Ovary (tissue), 9 donors: ENCODE measurements around the gene KCNK1. TPM values are rescaled to one million over a fixed set of nuclear protein-coding genes. Genes with fewer than 3 reads are reported as not detected.

Experiments used
- DNase-seq, 5 donors: peaks; one replicate each; pipeline ENCODE4 v3.0.0-alpha.2; 2019 to 2020
- H3K27ac ChIP-seq, 2 donors: fragments of 200-600 bp; one replicate each; pipeline versions ENCODE4 v1.5.1 to v1.8.0; 2019 to 2022
- H3K27me3 ChIP-seq: fragments of 200-600 bp; one replicate; pipeline ENCODE4 v1.8.0; 2022
- H3K36me3 ChIP-seq: fragments of 200-600 bp; sonication (generic); one replicate; pipeline ENCODE4 v1.5.1; 2019
- H3K4me1 ChIP-seq: one replicate; pipeline ENCODE4 v1.8.1; 2013; ENCODE audit warnings: mild to moderate bottlenecking, moderate library complexity; ENCODE audit not compliant: insufficient read depth
- H3K4me3 ChIP-seq: fragments of 200-600 bp; sonication (generic); one replicate; pipeline ENCODE4 v1.5.1; 2017
- H3K9me3 ChIP-seq, 2 donors: fragments of 200-600 bp in 1 of 2; sonication (generic) in 1 of 2; one replicate each; pipeline versions ENCODE4 v1.5.1 to v1.8.1; 2013 to 2019; ENCODE audit warnings: mild to moderate bottlenecking in 1 of 2, moderate library complexity in 1 of 2
- EP300 ChIP-seq: sonication (generic); formaldehyde crosslinking; IDR thresholded peaks from one replicate; pipeline ENCODE4 v1.6.1; 2017; ENCODE audit warnings: antibody characterized with exemption
- POLR2A ChIP-seq: fragments of 450-650 bp; IDR thresholded peaks from one replicate; pipeline ENCODE4 v1.6.1; 2017; ENCODE audit warnings: antibody characterized with exemption, mild to moderate bottlenecking, moderate library complexity
- WGBS, 3 donors: extraction: QIAGEN DNeasy Blood & Tissue Kit in 1 of 3; methylation state at CpG; one replicate each; pipeline versions ENCODE4 v1.1.5 to v1.1.7; 2013 to 2017; 5-methylcytosine and 5-hydroxymethylcytosine counted together
- intact Hi-C, 4 donors: fragments of 100-400 bp; cut with DNase I; formaldehyde crosslinking; loops; one replicate each; pipeline versions ENCODE4 v1.11.0 to v1.15.1; 2022 to 2023
- polyA plus RNA-seq, 2 donors: library from polyadenylated mRNA; stranded (reverse); fragments of 200-250 nt in 1 of 2; fragments of 350-450 nt in 1 of 2; fragmentation: Illumina TruSeq in 1 of 2; extraction: RNeasy Lipid Tissue Mini Kit (QIAGEN cat#74804) in 1 of 2; gene quantifications; one replicate each; pipeline ENCODE4 v1.2.3, GENCODE V29; 2013 to 2014
- total RNA-seq, 7 donors: library from RNA; depleted of rRNA in 2 of 7; stranded (reverse); fragments of >200 nt in 2 of 7; fragmentation: NEBNext Ultra II Directional in 3 of 7; extraction: Animal tissue kit (Norgen Biotek cat#: 25700) in 3 of 7; gene quantifications; one replicate each; pipeline versions ENCODE4 v1.1.0 to v1.2.4, GENCODE V29; 2016 to 2023
- TF ChIP-seq, protein P1 (sequence below), 3 donors: fragments of 450-650 bp in 2 of 3; fragments of 200-600 bp in 1 of 3; IDR thresholded peaks; one replicate each; pipeline versions ENCODE4 v1.5.1 to v1.8.0; 2016 to 2022; ENCODE audit warnings: antibody characterized with exemption in 3 of 3, mild to moderate bottlenecking in 1 of 3
- donor health status: DM: no; HTN: no; CAD: no; lungs with moderate emphysema.
- donor health status: DM: no; HTN: no; CAD: no.
- donor health status: Bipolar disorder and iron deficiency.
- donor health status: DM: yes; HTN: yes; CAD: no.
- donor health status: DM: no; HTN: no; CAD: no.
- donor health status: DM: yes; HTN: yes; CAD: no.

KCNK1 gene
- total and polyA plus RNA-seq, 9 donors, result 3.1 to 24.8 (median 4.9) TPM

GRCh38 chr1:233673947-233674431 is 60.1 kb downstream of the KCNK1 start:
- DNase-seq, result no peak
- TF ChIP-seq EP300, result no peak
- TF ChIP-seq POLR2A, result no peak
- TF ChIP-seq, protein P1, sequence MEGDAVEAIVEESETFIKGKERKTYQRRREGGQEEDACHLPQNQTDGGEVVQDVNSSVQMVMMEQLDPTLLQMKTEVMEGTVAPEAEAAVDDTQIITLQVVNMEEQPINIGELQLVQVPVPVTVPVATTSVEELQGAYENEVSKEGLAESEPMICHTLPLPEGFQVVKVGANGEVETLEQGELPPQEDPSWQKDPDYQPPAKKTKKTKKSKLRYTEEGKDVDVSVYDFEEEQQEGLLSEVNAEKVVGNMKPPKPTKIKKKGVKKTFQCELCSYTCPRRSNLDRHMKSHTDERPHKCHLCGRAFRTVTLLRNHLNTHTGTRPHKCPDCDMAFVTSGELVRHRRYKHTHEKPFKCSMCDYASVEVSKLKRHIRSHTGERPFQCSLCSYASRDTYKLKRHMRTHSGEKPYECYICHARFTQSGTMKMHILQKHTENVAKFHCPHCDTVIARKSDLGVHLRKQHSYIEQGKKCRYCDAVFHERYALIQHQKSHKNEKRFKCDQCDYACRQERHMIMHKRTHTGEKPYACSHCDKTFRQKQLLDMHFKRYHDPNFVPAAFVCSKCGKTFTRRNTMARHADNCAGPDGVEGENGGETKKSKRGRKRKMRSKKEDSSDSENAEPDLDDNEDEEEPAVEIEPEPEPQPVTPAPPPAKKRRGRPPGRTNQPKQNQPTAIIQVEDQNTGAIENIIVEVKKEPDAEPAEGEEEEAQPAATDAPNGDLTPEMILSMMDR (IDR thresholded peaks at IDR 0.05), result no peak
- no peak overlapping the region for H3K4me3 ChIP-seq
- intact Hi-C loops, result no loop called here
- H3K36me3 ChIP-seq, result no peaks in the 10 kb centered on the region
- H3K27me3 ChIP-seq, result no peaks in the 10 kb centered on the region
- H3K9me3 ChIP-seq, result no peaks in the 10 kb centered on the region
- no peak overlapping the region for H3K27ac ChIP-seq
- H3K4me1 ChIP-seq, result no peaks in the 10 kb centered on the region
- 42 to 72% (median 68%) methylated on average over 5 of the region's 5 CpGs for WGBS, 3 donors

GRCh38 chr1:233675446-233675845 is 61.5 kb downstream of the KCNK1 start:
- Histone ChIP-seq H3K27ac (no peak overlapping the region), H3K27me3 (no peaks in the 10 kb centered on the region), H3K4me3 (no peak overlapping the region), H3K36me3 (no peaks in the 10 kb centered on the region), H3K4me1 (peaks cover 2% of the 10 kb centered on the region), H3K9me3 (no peaks in the 10 kb centered on the region)
- DNase-seq, result no peak
- TF ChIP-seq, protein P1 (IDR thresholded peaks at IDR 0.05), result no peak
- TF ChIP-seq EP300 (no peak), POLR2A (no peak)
- 94 to 97% (median 97%) methylated on average over 2 of the region's 2 CpGs for WGBS, 3 donors
- intact Hi-C loops, result no loop called here

- no peaks in the 10 kb centered on the region for H3K36me3 ChIP-seq
- intact Hi-C loops, result no loop called here
- no peaks in the 10 kb centered on the region for H3K27me3 ChIP-seq
- DNase-seq, result no peak
- TF ChIP-seq, protein P1 (IDR thresholded peaks at IDR 0.05), result no peak
- TF ChIP-seq EP300, result no peak
- no peak for TF ChIP-seq POLR2A
- no peaks in the 10 kb centered on the region for H3K9me3 ChIP-seq
- 91 to 94% (median 94%) methylated on average over 4 of the region's 4 CpGs for WGBS, 3 donors
- H3K4me1 ChIP-seq, result peaks cover 2% of the 10 kb centered on the region
- no peak overlapping the region for H3K4me3 ChIP-seq
- no peak overlapping the region for H3K27ac ChIP-seq
Observed at GRCh38 chr1:233675893-233676292, 62.0 kb downstream of the KCNK1 start.

GRCh38 chr1:233677690-233678354 is 63.9 kb downstream of the KCNK1 start:
- H3K27me3 ChIP-seq, result no peaks in the 10 kb centered on the region
- DNase-seq, result no peak
- no peaks in the 10 kb centered on the region for H3K9me3 ChIP-seq
- no peak overlapping the region for H3K4me3 ChIP-seq
- peaks cover 2% of the 10 kb centered on the region for H3K4me1 ChIP-seq
- TF ChIP-seq, protein P1 (IDR thresholded peaks at IDR 0.05), result no peak
- TF ChIP-seq POLR2A (no peak), EP300 (no peak)
- H3K27ac ChIP-seq, result no peak overlapping the region
- intact Hi-C loops, result no loop called here
- H3K36me3 ChIP-seq, result no peaks in the 10 kb centered on the region
- WGBS, 3 donors, result 71 to 74% (median 74%) methylated on average over 7 of the region's 7 CpGs
